ENCODE data around the gene MRM2. TPM values are rescaled to one million over a fixed set of nuclear protein-coding genes. Genes with fewer than 3 reads are reported as not detected.
A peak's percentile ranks its signal among the peaks of the same experiment; 100 is the strongest.

MRM2 gene
- total RNA-seq, 1 donor from 2014 or later = 22.6 TPM

DNA sequence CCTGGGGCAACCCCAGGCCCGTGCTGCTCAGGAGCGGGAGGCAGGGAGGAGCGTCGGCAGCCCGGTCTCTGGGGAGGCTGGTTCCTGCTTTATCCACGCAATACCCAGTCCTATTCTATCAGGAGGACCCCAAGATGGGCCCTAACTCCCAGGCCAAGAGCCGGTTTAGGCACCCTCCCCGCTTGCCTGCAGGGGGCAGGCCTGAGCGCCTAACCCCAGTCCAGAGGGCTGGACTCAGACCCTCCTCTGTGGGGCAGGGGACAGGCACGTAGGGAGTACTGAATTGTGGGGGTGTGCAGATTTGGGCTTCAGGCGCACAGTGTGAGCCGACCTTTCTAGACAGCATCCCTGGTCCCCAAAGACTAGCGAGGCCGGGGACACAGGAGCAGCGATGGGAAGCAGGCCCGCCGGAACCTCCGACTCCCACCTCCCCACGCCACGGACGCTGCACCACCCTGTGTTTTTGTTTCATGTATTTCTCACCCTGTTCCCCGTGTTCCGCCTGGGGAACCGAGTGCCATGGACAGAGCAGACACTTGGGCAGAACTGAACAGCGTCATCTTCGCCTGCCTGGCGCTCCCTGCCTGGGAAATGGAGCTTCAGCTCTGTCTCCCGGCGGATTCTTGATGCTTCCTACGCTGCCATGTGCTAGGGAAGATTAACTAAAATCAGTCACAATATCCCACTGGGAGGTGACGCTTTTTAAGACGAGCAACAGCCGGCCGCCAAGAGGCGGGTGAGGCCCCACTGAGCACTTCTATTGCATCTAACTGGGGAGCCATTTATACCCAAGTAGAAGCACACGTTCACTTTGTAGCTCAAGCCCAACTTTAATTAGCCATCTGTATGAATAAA lies 5.4 kb upstream of the MRM2 start:
- no peaks in the 10 kb centered on the region for H3K36me3 ChIP-seq (ENCODE audit: insufficient read depth, low read length)
- H3K4me1 ChIP-seq (ENCODE audit: insufficient read depth, low read length) = peaks cover 21% of the 10 kb centered on the region
- H3K27me3 ChIP-seq (ENCODE audit: insufficient read depth, low read length) = no peaks in the 10 kb centered on the region
- Mint-ChIP-seq H3K36me3 (ENCODE audit: low read depth, unreplicated experiment) (peaks cover 6% of the 10 kb centered on the region), H3K27me3 (ENCODE audit: low read depth, unreplicated experiment) (no peaks in the 10 kb centered on the region), H3K4me1 (ENCODE audit: low read depth, unreplicated experiment) (peaks cover 16% of the 10 kb centered on the region), H3K27ac (ENCODE audit: unreplicated experiment) (no peak overlapping the region), H3K9me3 (ENCODE audit: unreplicated experiment) (no peaks in the 10 kb centered on the region), H3K4me3 (ENCODE audit: unreplicated experiment) (peak overlapping the region; percentile 34)
- FAIRE-seq = no peak
- no peaks in the 10 kb centered on the region for H3K9me3 ChIP-seq (ENCODE audit: insufficient read depth, low read depth, low read length)
- peaks cover 4% of the 10 kb centered on the region for H3K79me2 ChIP-seq (ENCODE audit: insufficient read depth, low read length)
- H3K9ac ChIP-seq (ENCODE audit: low read length) = no peak overlapping the region
- H3K4me3 ChIP-seq (ENCODE audit: insufficient read depth, low read depth, low read length) = no peak overlapping the region
- no peak overlapping the region for H3K27ac ChIP-seq (ENCODE audit: low read depth, low read length)
- peak; percentile 37 for TF ChIP-seq CTCF (IDR thresholded peaks at IDR 0.05; ENCODE audit: insufficient read depth, low read depth, low read length)
- TF ChIP-seq EZH2 (IDR thresholded peaks at IDR 0.05; ENCODE audit: insufficient read depth, low read length) = no peak
- H4K20me1 ChIP-seq (ENCODE audit: insufficient read depth, low read length) = no peaks in the 10 kb centered on the region
- no peak overlapping the region for H3K4me2 ChIP-seq (ENCODE audit: low read length)
- DNase-seq (ENCODE audit: low read depth) = no peak
- H2AFZ ChIP-seq (ENCODE audit: low read depth, low read length) = no peak overlapping the region

DNA sequence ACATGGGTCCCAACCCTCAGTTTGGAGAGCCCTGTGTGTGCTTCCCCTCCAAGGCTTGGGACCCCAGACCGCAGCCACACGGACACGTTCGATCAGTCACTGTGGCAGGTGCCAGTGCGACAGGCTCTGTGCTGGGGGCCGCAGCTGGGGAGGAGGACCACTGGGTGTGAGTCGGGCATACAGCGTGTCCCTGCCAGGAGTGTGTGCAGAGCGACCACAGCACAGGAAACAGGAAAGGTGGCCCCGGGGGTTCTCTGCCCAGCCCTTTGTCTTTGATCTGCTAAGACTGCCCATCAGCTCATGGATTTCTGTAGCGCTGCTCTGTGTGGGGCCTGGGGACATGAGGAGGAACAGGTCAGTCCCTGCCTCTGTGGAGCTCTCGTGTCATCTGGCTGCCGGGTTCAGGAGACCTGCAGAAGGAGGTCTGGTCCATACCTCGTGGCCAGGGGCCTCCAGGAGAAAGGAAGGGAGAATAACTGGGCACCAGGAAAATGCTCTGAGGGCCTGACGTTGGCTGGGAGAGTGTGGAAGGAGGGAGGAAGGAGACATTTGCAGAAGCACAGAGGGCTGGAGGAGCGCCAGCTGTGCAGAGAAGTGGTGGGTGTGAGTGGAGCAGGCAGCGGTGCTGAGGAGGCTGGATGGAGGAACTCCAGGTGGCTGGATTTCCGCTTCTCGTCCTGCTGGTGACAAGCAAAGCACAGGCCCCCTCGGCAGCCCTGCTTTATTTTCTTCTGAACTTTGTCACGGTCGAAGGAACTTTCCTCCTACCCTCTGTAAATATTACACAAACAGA lies 4.1 kb upstream of the MRM2 start:
- H3K9me3 ChIP-seq (ENCODE audit: insufficient read depth, low read depth, low read length) = no peaks in the 10 kb centered on the region
- no peak for DNase-seq (ENCODE audit: low read depth)
- H3K27me3 ChIP-seq (ENCODE audit: insufficient read depth, low read length) = no peaks in the 10 kb centered on the region
- H3K79me2 ChIP-seq (ENCODE audit: insufficient read depth, low read length) = peaks cover 15% of the 10 kb centered on the region
- H3K27ac ChIP-seq (ENCODE audit: low read depth, low read length) = no peak overlapping the region
- Mint-ChIP-seq H3K36me3 (ENCODE audit: low read depth, unreplicated experiment) (peaks cover 4% of the 10 kb centered on the region), H3K27me3 (ENCODE audit: low read depth, unreplicated experiment) (no peaks in the 10 kb centered on the region), H3K4me1 (ENCODE audit: low read depth, unreplicated experiment) (peaks cover 16% of the 10 kb centered on the region), H3K9me3 (ENCODE audit: unreplicated experiment) (no peaks in the 10 kb centered on the region), H3K27ac (ENCODE audit: unreplicated experiment) (no peak overlapping the region), H3K4me3 (ENCODE audit: unreplicated experiment) (peak overlapping the region; percentile 50)
- H3K9ac ChIP-seq (ENCODE audit: low read length) = no peak overlapping the region
- H4K20me1 ChIP-seq (ENCODE audit: insufficient read depth, low read length) = peaks cover 1% of the 10 kb centered on the region
- no peak overlapping the region for H3K4me2 ChIP-seq (ENCODE audit: low read length)
- no peak overlapping the region for H3K4me3 ChIP-seq (ENCODE audit: insufficient read depth, low read depth, low read length)
- TF ChIP-seq EZH2 (IDR thresholded peaks at IDR 0.05; ENCODE audit: insufficient read depth, low read length) (no peak), CTCF (IDR thresholded peaks at IDR 0.05; ENCODE audit: insufficient read depth, low read depth, low read length) (no peak)
- peaks cover 21% of the 10 kb centered on the region for H3K4me1 ChIP-seq (ENCODE audit: insufficient read depth, low read length)
- no peak overlapping the region for H2AFZ ChIP-seq (ENCODE audit: low read depth, low read length)
- FAIRE-seq = no peak
- no peaks in the 10 kb centered on the region for H3K36me3 ChIP-seq (ENCODE audit: insufficient read depth, low read length)
